Kasumi-1 (cell line): ENCODE measurements around the gene NLGN1.
"Not testable (repeated sequence)": the region's sequence is repeated elsewhere in the genome, so short reads cannot be mapped to it uniquely, and the experiment has no call there.

ENCODE experiments used
- DNase-seq, 2 experiments: peaks; one replicate each; lab custom pipeline; 2025; lab: John Stamatoyannopoulos, UW

The NLGN1 gene

GRCh38 chr3:174223626-174224025, 826.1 kb downstream of the NLGN1 start:
- no peak for DNase-seq

- no peak for DNase-seq
Observed at GRCh38 chr3:174229916-174230315, 832.4 kb downstream of the NLGN1 start.

- DNase-seq: not testable (repeated sequence)
Observed at GRCh38 chr3:174232028-174232657, 834.6 kb downstream of the NLGN1 start.

- DNase-seq: no peak
Observed at GRCh38 chr3:174232658-174233429, 835.3 kb downstream of the NLGN1 start.

GRCh38 chr3:174233511-174233910, 836.0 kb downstream of the NLGN1 start:
- DNase-seq: no peak

GRCh38 chr3:174242311-174243041, 844.9 kb downstream of the NLGN1 start:
- no peak for DNase-seq

- DNase-seq: no peak
Observed at GRCh38 chr3:174243171-174243570, 845.6 kb downstream of the NLGN1 start.

GRCh38 chr3:174247687-174248152, 850.2 kb downstream of the NLGN1 start:
- DNase-seq: no peak

GRCh38 chr3:174251681-174252080, 854.1 kb downstream of the NLGN1 start:
- no peak for DNase-seq

- DNase-seq: no peak
Observed at GRCh38 chr3:174253196-174253823, 855.8 kb downstream of the NLGN1 start.

GRCh38 chr3:174253940-174254339, 856.4 kb downstream of the NLGN1 start:
- DNase-seq: no peak

GRCh38 chr3:174255454-174255853, 857.9 kb downstream of the NLGN1 start:
- no peak for DNase-seq

GRCh38 chr3:174266476-174266875, 868.9 kb downstream of the NLGN1 start:
- DNase-seq: no peak

GRCh38 chr3:174268061-174268460, 870.5 kb downstream of the NLGN1 start:
- no peak for DNase-seq

GRCh38 chr3:174268586-174268985, 871.0 kb downstream of the NLGN1 start:
- no peak for DNase-seq

- DNase-seq: no peak
Observed at GRCh38 chr3:174270841-174271240, 873.3 kb downstream of the NLGN1 start.

- no peak for DNase-seq
Observed at GRCh38 chr3:174275336-174275735, 877.8 kb downstream of the NLGN1 start.

GRCh38 chr3:174276826-174277225, 879.3 kb downstream of the NLGN1 start:
- DNase-seq: no peak

- no peak for DNase-seq
Observed at GRCh38 chr3:174278094-174278493, 880.5 kb downstream of the NLGN1 start.

- no peak for DNase-seq
Observed at GRCh38 chr3:174280186-174280585, 882.6 kb downstream of the NLGN1 start.

GRCh38 chr3:174285242-174285864, 887.8 kb downstream of the NLGN1 start:
- no peak for DNase-seq

GRCh38 chr3:174287705-174288104, 890.2 kb downstream of the NLGN1 start:
- no peak for DNase-seq
